IMR-90 (cell line): ENCODE results near the gene ABHD10. TPM values are rescaled to one million over a fixed set of nuclear protein-coding genes. Genes with fewer than 3 reads are reported as not detected.

ENCODE experiments used
- ATAC-seq: fragments of 200-7000 bp; cut with Tn5 transposase; 2 replicates; pipeline ENCODE4 v1.9.1; 2020; ENCODE audit warnings: low read depth, mild to moderate bottlenecking, moderate library complexity
- BruUV-seq: library from RNA; stranded (reverse); fragments of 400-500 nt; replicated peaks from 2 replicates; lab custom pipeline; 2021; lab: Mats Ljungman, UMichigan
- CTCF ChIA-PET: fragments of 300-600 bp; formaldehyde crosslinking; extraction: SDS; loops from one replicate; lab custom pipeline; 2021; ENCODE audit warnings: antibody characterized with exemption; lab: Yijun Ruan, JAX
- POLR2A ChIA-PET: fragments of 300-600 bp; sonication (Branson Sonifier 250); formaldehyde crosslinking; loops from one replicate; lab custom pipeline; 2022; ENCODE audit warnings: antibody characterized with exemption; ENCODE audit not compliant: unreplicated experiment; lab: Charles Lee
- DNase-seq: peaks from one replicate; pipeline ENCODE4 v3.0.0; 2013
- H2AFZ ChIP-seq: replicated peaks from 2 replicates; pipeline ENCODE3; 2013; ENCODE audit warnings: low read length, mild to moderate bottlenecking; ENCODE audit not compliant: poor library complexity
- H2AK5ac ChIP-seq: 2 replicates; pipeline ENCODE4 v1.6.1; 2013; ENCODE audit warnings: low read depth, low read length, inconsistent platforms
- H2AK9ac ChIP-seq: replicated peaks from 2 replicates; pipeline ENCODE3; 2013; ENCODE audit warnings: mild to moderate bottlenecking, low read depth, low read length, moderate library complexity; ENCODE audit not compliant: poor library complexity
- H2BK120ac ChIP-seq: 2 replicates; pipeline ENCODE4 v1.6.1; 2013; ENCODE audit warnings: low read depth, low read length, inconsistent platforms
- H2BK15ac ChIP-seq: 3 replicates; pipeline ENCODE4 v1.6.1; 2013; ENCODE audit warnings: low read depth, low read length, inconsistent platforms
- H2BK20ac ChIP-seq: 2 replicates; pipeline ENCODE4 v1.6.1; 2013; ENCODE audit warnings: low read depth, mild to moderate bottlenecking, inconsistent platforms, low read length, moderate library complexity
- H2BK5ac ChIP-seq: 2 replicates; pipeline ENCODE4 v1.6.1; 2013; ENCODE audit warnings: mild to moderate bottlenecking, low read depth, low read length, inconsistent platforms; ENCODE audit not compliant: poor library complexity, severe bottlenecking
- H3K14ac ChIP-seq: replicated peaks from 2 replicates; pipeline ENCODE4 v1.6.1; 2013; ENCODE audit warnings: low read depth, low read length, inconsistent platforms
- H3K18ac ChIP-seq: 2 replicates; pipeline ENCODE4 v1.6.1; 2013; ENCODE audit warnings: low read depth, low read length, control low read depth
- H3K23ac ChIP-seq: 2 replicates; pipeline ENCODE4 v1.6.1; 2013; ENCODE audit warnings: low read depth, low read length, inconsistent platforms
- H3K27ac ChIP-seq: 2 replicates; pipeline ENCODE4 v1.5.1; 2013; ENCODE audit warnings: mild to moderate bottlenecking, control low read depth, low read length; ENCODE audit not compliant: insufficient read depth
- H3K27me3 ChIP-seq: 2 replicates; pipeline ENCODE4 v1.6.1; 2013; ENCODE audit warnings: low read length; ENCODE audit not compliant: control insufficient read depth, insufficient read depth
- H3K36me3 ChIP-seq: 2 replicates; pipeline ENCODE4 v1.6.1; 2013; ENCODE audit warnings: low read length, mixed read lengths; ENCODE audit not compliant: control insufficient read depth, insufficient read depth
- H3K4ac ChIP-seq: 2 replicates; pipeline ENCODE4 v1.6.1; 2013; ENCODE audit warnings: low read depth, low read length, inconsistent platforms
- H3K4me1 ChIP-seq: 2 replicates; pipeline ENCODE4 v1.6.1; 2013; ENCODE audit warnings: low read length, mixed read lengths; ENCODE audit not compliant: control insufficient read depth, insufficient read depth
- H3K4me2 ChIP-seq: 2 replicates; pipeline ENCODE4 v1.6.1; 2013; ENCODE audit warnings: low read depth, mild to moderate bottlenecking, control low read depth, low read length, moderate library complexity
- H3K4me3 ChIP-seq: 2 replicates; pipeline ENCODE4 v1.5.1; 2013; ENCODE audit warnings: low read depth, mild to moderate bottlenecking, control low read depth, low read length, moderate library complexity; ENCODE audit not compliant: insufficient read depth
- H3K56ac ChIP-seq: 2 replicates; pipeline ENCODE4 v1.6.1; 2013; ENCODE audit warnings: low read length, inconsistent platforms; ENCODE audit not compliant: insufficient read depth; ENCODE audit errors: extremely low read depth
- H3K79me1 ChIP-seq, 2 experiments: 2 replicates each; pipeline ENCODE4 v1.6.1; 2013; ENCODE audit warnings: low read length in 2 of 2, inconsistent platforms in 1 of 2, low read depth in 1 of 2
- H3K9ac ChIP-seq: 2 replicates; pipeline ENCODE4 v1.6.1; 2013; ENCODE audit warnings: low read depth, low read length, control low read depth
- H3K9me1 ChIP-seq: 2 replicates; pipeline ENCODE4 v1.6.1; 2013; ENCODE audit warnings: low read length, inconsistent platforms; ENCODE audit not compliant: insufficient read depth
- H3K9me3 ChIP-seq: 2 replicates; pipeline ENCODE4 v1.6.1; 2013; ENCODE audit warnings: low read length; ENCODE audit not compliant: control insufficient read depth, insufficient read depth
- H4K20me1 ChIP-seq: 2 replicates; pipeline ENCODE4 v1.6.1; 2013; ENCODE audit warnings: low read length, inconsistent platforms; ENCODE audit not compliant: insufficient read depth
- H4K5ac ChIP-seq: 2 replicates; pipeline ENCODE4 v1.6.1; 2013; ENCODE audit warnings: mild to moderate bottlenecking, low read depth, low read length, control low read depth
- H4K8ac ChIP-seq, 2 experiments: 2 replicates each; pipeline ENCODE4 v1.6.1; 2013; ENCODE audit warnings: low read depth in 2 of 2, low read length in 2 of 2, control low read depth in 1 of 2, inconsistent platforms in 1 of 2
- H4K91ac ChIP-seq: 2 replicates; pipeline ENCODE4 v1.6.1; 2013; ENCODE audit warnings: low read depth, low read length, inconsistent platforms; ENCODE audit not compliant: insufficient read depth
- BHLHE40 ChIP-seq: fragments of 150-350 bp; IDR thresholded peaks from 2 replicates; pipeline ENCODE4 v1.6.1; 2016; ENCODE audit warnings: mild to moderate bottlenecking, low read depth, low read length
- FOS ChIP-seq: fragments of 150-350 bp; IDR thresholded peaks from 2 replicates; pipeline ENCODE4 v1.6.1; 2016; ENCODE audit warnings: low read depth, low read length
- MAZ ChIP-seq: IDR thresholded peaks from 2 replicates; pipeline ENCODE4 v1.6.1; 2012; ENCODE audit warnings: low read depth, mild to moderate bottlenecking, low read length, improper control_type of control experiment, moderate library complexity, borderline replicate concordance
- MXI1 ChIP-seq: IDR thresholded peaks from 2 replicates; pipeline ENCODE4 v1.6.1; 2012; ENCODE audit warnings: low read depth, mild to moderate bottlenecking, low read length, moderate library complexity, borderline replicate concordance
- NFE2L2 ChIP-seq: fragments of 150-350 bp; IDR thresholded peaks from 2 replicates; pipeline ENCODE4 v1.6.1; 2016; ENCODE audit warnings: low read depth, mild to moderate bottlenecking, low read length
- POLR2A ChIP-seq: IDR thresholded peaks from 2 replicates; pipeline ENCODE4 v1.6.1; 2012; ENCODE audit warnings: mild to moderate bottlenecking, low read depth, low read length
- RAD21 ChIP-seq: IDR thresholded peaks from 2 replicates; pipeline ENCODE4 v1.6.1; 2012; ENCODE audit warnings: low read length, improper control_type of control experiment
- SMC3 ChIP-seq: fragments of 150-350 bp; IDR thresholded peaks from 2 replicates; pipeline ENCODE4 v1.6.1; 2016; ENCODE audit warnings: low read depth, mild to moderate bottlenecking, antibody characterized with exemption, low read length, moderate library complexity
- whole genome bisulfite sequencing, 2 experiments: methylation state at CpG; one replicate each; pipeline versions ENCODE4 v1.1.5 to v1.1.7; 2013; ENCODE audit warnings: missing lambda C conversion rate in 2 of 2; ENCODE audit not compliant: insufficient read length in 1 of 2; ENCODE audit errors: extremely low coverage in 2 of 2; 5-methylcytosine and 5-hydroxymethylcytosine counted together
- dilution Hi-C: fragments of 300-500 bp; cut with HindIII; formaldehyde crosslinking; loops from one replicate; pipeline ENCODE4 v1.14.3; 2018; ENCODE audit warnings: low sequenced_read_pairs; ENCODE audit not compliant: unreplicated experiment
- in situ Hi-C: fragments of 300-500 bp; cut with MboI; formaldehyde crosslinking; loops from 3 replicates; pipeline ENCODE4 v1.14.3; 2019; ENCODE audit warnings: low sequenced_read_pairs, inconsistent platforms, mixed read lengths
- intact Hi-C: fragments of 100-400 bp; cut with micrococcal nuclease; formaldehyde crosslinking; loops from 2 replicates; pipeline ENCODE4 v1.10.0; 2022
- polyA plus RNA-seq, 3 experiments: library from polyadenylated mRNA; depleted of rRNA; stranded (reverse); fragments of >200 nt; gene quantifications; 2 replicates each; pipeline ENCODE4 v1.2.3, GENCODE V29; 2012; ENCODE audit warnings: low replicate concordance in 1 of 3
- total RNA-seq: library from RNA; depleted of rRNA; stranded (reverse); fragments of >200 nt; gene quantifications from 2 replicates; pipeline ENCODE4 v1.2.3, GENCODE V29; 2012
- TF ChIP-seq, protein P1 (sequence below): fragments of 150-350 bp; IDR thresholded peaks from 2 replicates; pipeline ENCODE4 v1.6.1; 2016; ENCODE audit warnings: low read depth, mild to moderate bottlenecking, low read length, moderate library complexity, borderline replicate concordance
- TF ChIP-seq, protein P2 (sequence below): fragments of 150-350 bp; IDR thresholded peaks from 2 replicates; pipeline ENCODE4 v1.6.1; 2017; ENCODE audit warnings: mild to moderate bottlenecking, antibody characterized with exemption, low read length, low read depth

Gene ABHD10
- total and polyA plus RNA-seq, 2 of the 4 experiments (the other 2 are of a cell fraction), result 24.7 to 57.2 TPM

GRCh38 chr3:111952086-111952485 is 26.7 kb upstream of the ABHD10 start:
- Histone ChIP-seq H2AFZ (no peak overlapping the region), H3K27ac (no peak overlapping the region), H3K79me1 (no peaks in the 10 kb centered on the region), H3K4me3 (no peak overlapping the region), H2BK15ac (no peak overlapping the region), H4K20me1 (no peaks in the 10 kb centered on the region), H2AK9ac (no peak overlapping the region), H2BK120ac (no peak overlapping the region), H2BK20ac (no peak overlapping the region), H3K9me3 (no peaks in the 10 kb centered on the region), H3K23ac (no peak overlapping the region), H4K91ac (no peak overlapping the region), H3K4ac (no peak overlapping the region), H3K27me3 (no peaks in the 10 kb centered on the region), H3K4me2 (no peak overlapping the region), H4K8ac (no peak overlapping the region), H3K9me1 (peaks cover 5% of the 10 kb centered on the region; the same call in 1 of the 2 replicates), H2AK5ac (no peak overlapping the region; the same call in 1 of the 2 replicates), H3K18ac (no peak overlapping the region), H3K56ac (no peak overlapping the region), H3K14ac (no peak overlapping the region), H3K4me1 (peaks cover 2% of the 10 kb centered on the region; the same call in 1 of the 2 replicates), H3K36me3 (peaks cover 14% of the 10 kb centered on the region), H4K5ac (no peak overlapping the region), H2BK5ac (no peak overlapping the region), H3K9ac (no peak overlapping the region)
- ChIA-PET POLR2A (no interaction called here), CTCF (no interaction called here)
- no peak for ATAC-seq
- BruUV-seq, result no TSS peak
- dilution Hi-C loops (loop anchor here (25.0 kb wide), 1 partner anchor 240 kb away; no protein-coding TSS in a partner anchor), intact Hi-C loops (no loop called here), in situ Hi-C loops (loop anchor here (25.0 kb wide), 1 partner anchor 365 kb away; the partner anchor contains the start of gene ZBED2)
- no peak for DNase-seq
- WGBS, 2 experiments, result no CpG with 5 or more reads among the region's 5 CpGs
- TF ChIP-seq, protein P1, sequence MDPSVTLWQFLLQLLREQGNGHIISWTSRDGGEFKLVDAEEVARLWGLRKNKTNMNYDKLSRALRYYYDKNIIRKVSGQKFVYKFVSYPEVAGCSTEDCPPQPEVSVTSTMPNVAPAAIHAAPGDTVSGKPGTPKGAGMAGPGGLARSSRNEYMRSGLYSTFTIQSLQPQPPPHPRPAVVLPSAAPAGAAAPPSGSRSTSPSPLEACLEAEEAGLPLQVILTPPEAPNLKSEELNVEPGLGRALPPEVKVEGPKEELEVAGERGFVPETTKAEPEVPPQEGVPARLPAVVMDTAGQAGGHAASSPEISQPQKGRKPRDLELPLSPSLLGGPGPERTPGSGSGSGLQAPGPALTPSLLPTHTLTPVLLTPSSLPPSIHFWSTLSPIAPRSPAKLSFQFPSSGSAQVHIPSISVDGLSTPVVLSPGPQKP, result no peak
- TF ChIP-seq MAZ (no peak), BHLHE40 (no peak), NFE2L2 (no peak), MXI1 (no peak), FOS (no peak), POLR2A (no peak), SMC3 (no peak), RAD21 (no peak)
- TF ChIP-seq, protein P2, sequence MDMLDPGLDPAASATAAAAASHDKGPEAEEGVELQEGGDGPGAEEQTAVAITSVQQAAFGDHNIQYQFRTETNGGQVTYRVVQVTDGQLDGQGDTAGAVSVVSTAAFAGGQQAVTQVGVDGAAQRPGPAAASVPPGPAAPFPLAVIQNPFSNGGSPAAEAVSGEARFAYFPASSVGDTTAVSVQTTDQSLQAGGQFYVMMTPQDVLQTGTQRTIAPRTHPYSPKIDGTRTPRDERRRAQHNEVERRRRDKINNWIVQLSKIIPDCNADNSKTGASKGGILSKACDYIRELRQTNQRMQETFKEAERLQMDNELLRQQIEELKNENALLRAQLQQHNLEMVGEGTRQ, result no peak
